Measurements from ENCODE around the gene OBSCN.

Gene OBSCN

DNA sequence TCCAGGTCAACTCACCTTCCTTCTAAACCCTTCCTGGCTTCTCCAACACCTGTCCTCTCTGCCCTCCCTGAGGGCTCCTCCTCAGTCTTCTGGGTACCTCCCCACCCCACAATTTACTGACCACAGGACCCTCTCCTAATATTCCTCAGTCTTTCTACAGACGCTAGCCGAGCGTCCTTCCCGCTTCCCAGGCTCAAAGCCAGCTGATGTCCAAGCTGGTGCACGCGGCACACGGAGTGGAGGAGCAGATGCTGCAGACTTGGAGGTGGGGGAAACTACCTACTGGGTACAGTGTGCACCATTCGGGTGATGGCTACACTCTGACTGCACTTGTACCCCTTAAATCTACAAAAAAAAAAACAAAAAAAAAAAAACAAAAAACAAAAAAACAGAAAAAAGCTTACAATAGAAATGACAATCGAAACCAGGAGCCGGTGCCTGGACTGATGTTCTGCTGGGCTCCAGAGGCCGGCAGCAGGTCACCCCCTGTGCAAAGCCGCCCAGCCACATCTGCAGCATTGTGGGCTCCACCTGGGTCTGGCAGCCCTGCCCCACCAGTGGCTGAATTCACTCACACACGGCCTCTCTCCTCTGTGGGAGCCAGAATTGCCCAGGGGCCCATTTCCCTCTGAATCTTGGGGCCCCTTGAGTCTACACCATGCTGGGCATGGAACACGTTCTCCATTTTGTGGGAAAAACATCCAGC lies 191.8 kb downstream of the OBSCN start:
- no peak for DNase-seq (ENCODE audit: low read depth in 2 of 2)

DNA sequence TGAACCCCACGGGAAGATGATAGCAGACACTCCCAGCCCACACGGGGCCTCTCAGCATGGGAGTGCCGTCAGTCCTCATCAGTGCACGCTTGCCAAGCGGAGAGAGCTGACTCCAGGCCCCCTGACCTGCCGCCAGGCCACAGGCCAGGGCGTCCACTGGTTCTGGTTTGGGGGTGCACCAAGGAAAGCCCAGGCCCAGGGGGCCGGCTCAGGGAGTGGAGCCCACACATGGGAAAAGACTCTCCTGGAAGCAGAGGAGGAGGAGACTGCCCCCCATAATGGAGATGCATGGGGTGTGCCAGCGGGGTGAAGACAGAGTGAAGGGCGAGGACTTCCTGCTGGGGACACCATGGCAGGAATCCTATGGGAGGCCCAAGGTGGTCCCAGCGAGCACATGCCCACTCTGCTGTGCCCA lies 192.4 kb downstream of the OBSCN start:
- no peak for DNase-seq (ENCODE audit: low read depth in 2 of 2)

DNA sequence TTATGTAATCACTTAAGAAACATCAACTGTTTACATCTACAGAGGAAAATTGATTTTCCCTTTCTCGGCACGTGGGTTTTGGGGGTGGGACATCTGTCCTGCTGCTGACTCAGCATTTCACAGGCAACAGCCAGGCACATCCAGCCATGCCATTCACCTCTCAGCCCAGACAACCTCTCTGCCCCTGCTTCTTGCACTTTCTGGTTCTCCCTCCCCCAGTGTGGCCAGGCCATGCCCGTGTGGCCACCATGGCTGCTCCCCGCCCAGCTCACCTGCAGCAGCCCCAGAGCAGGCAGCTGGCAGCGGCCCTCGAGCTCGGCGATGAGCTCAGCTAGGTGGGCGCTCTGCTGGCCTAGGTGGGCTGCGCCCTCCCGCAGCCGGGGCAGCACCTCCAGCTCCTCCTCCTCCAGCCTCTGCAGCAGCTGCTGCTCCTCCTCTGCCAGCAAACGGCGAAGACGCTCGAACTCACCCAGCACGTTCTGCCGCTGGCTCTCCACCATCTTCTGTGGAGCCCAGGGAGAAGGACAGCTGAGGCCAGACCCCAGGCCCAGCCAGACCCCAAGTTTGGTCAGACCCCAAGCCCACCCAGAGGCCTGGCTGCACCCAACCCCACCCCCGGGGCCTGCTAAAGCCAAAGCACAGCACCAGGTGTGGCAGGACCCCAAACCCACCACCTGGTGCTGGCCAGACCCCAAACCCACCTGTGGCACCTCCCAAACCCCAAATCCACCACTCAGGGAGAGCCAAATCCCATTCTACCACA lies 193.0 kb downstream of the OBSCN start:
- no peak for DNase-seq (ENCODE audit: low read depth in 2 of 2)

DNA sequence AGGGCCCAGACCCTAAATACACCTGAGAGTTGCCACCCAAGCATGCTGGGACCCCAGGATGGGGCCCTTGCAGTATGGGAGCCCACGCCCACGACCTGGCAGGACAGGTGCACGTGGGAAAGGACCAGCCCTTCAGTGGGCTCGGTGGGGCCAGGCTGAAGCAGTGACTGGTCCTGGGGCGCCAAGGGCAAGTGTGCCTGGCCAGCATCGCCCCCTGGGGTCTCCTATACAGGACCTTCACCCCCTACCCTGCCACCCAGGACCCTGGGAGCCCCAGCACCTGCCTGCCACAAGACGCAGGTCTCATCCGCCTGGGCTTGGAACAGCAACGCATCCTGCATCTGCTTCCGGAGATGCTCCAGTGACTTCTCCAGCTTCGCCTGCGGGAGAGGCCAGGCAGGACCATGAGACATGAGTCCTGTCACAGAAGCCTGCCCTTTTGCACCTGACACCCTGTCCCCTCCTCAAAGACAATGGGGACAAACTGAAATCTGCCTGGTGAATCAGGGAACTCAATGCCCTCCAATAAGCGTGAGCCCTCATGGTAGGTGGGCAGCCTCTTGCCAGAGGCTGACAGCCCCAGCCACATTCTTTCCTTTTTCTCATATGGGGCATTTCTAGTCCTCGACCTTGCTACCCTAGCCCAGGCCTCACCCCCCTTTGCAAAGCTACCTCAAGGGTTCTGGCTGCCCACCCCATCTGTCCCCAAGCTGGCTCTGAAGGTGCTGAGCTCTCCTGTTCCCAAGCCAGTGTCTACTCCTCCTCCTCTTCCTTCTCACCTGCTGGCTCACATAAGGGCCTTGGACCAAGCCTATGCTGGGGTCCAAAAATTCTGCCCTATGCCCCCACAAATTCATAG lies 194.2 kb downstream of the OBSCN start:
- no peak for DNase-seq (ENCODE audit: low read depth in 2 of 2)

DNA sequence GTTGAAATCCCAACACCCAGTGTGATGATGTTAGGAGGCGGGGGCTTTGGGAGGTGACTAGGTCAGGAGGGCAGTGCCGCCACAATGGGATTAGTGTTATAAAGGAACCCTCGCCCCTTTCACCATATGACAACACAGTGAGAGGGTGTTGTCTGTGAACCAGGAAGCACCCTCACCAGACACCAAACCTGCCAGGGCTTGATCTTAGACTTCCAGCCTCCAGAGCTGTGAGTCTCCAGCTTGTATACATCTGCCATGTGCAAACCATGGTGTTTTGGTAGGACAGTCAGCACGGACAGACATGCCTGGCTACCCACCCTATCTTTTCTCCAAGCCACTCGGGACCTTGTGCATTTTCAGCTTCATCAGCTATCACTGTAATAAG lies 194.8 kb downstream of the OBSCN start:
- DNase-seq (ENCODE audit: low read depth in 2 of 2): no peak

DNA sequence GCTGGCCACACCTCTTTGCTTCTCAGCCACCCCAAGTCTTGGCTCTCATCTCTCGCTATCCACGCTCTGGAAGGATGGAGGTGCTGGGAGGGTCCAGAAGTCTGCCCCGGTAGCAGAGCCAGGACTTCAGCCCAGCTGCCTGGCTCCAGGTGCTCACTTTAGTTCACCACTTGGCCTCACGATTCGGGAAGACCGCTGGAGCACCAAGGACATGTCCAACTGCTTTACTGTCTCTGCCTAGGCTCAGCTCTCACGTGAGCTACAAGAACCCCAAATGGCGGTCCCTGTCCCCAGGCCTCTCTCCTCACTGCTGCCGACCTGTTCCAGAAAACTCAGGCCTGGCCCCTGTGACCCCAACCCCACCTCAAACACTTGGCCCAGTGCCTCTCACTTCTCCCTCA lies 195.4 kb downstream of the OBSCN start:
- no peak for DNase-seq (ENCODE audit: low read depth in 2 of 2)

DNA sequence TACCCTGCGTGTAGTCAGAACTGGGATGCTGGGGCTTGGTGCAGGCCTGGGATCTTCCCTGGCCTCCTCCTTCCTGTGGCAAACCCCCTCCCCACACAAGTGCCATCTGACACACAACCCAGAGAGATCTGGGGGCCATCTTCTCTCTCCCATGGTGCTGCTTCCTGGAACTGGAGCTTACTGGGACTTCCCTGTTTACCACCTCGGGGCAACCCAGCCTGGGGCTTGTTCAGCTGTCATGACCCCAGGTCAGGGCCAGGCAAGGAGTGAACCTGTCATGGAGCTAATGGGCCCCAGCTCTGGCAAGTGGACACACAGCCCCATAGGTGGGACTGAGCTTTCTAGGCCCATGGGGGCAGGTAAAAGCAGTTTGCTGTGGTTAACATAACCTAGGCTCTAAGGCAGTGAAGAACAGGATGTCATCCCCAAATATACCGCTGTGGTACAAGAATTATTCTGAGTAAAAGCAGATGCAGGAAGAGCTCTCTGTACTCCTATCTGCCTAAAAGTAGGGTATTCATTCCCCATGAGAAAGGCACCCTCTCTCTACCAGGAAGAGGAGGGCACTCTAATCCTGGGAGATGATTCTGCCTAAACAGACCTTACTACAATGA lies 196.4 kb downstream of the OBSCN start:
- no peak for DNase-seq (ENCODE audit: low read depth in 2 of 2)

DNA sequence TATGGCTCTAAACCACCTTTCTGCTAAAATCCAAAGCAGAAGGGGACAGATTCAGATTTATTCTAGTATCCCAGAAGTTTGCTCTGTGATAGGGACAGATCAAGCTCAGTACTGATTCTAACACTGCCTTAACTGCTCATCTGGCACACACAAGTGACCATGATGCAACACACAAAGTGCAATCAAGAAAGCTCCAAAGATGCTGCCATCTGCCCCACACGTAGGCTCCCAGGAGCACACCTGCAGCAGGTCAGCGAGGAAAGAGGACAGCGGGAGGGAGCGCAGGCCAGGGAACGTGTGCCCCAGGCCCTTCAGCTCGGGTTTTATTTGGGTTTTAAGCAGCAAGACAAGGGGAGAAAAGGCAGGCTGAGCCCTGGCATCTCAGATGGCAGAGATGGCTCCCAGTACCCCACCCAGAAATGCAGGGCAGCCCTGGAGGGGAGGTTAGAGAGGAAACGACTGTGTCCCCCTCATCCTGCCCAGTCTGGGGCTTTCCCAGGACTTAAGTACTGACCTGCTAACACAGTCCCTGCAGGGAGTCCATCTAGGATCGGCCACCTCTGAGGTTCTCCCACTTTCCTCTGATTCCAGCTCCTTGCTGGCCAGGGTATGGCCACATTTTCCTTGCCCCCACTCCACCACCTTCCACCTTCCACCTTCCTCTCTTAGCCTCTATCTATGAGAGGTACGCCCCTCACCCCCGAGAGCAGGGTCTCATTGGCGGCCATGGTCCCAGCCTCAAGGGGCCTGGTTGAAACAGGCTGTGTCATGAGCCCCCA lies 197.5 kb downstream of the OBSCN start:
- DNase-seq (ENCODE audit: low read depth in 2 of 2): no peak

DNA sequence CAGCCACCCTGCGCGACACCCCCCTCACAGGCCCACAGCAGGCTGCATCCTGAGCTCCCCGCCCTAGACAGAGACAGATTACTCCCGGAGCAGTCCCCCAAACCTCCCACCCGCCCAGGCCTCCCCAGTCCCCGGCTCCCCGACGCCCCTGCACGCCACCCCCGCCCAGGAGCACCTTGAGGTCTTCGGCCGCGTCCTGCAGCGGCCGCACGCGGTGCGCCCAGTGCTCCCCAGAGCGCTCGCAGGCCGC lies 198.1 kb downstream of the OBSCN start:
- DNase-seq (ENCODE audit: low read depth in 2 of 2): no peak

DNA sequence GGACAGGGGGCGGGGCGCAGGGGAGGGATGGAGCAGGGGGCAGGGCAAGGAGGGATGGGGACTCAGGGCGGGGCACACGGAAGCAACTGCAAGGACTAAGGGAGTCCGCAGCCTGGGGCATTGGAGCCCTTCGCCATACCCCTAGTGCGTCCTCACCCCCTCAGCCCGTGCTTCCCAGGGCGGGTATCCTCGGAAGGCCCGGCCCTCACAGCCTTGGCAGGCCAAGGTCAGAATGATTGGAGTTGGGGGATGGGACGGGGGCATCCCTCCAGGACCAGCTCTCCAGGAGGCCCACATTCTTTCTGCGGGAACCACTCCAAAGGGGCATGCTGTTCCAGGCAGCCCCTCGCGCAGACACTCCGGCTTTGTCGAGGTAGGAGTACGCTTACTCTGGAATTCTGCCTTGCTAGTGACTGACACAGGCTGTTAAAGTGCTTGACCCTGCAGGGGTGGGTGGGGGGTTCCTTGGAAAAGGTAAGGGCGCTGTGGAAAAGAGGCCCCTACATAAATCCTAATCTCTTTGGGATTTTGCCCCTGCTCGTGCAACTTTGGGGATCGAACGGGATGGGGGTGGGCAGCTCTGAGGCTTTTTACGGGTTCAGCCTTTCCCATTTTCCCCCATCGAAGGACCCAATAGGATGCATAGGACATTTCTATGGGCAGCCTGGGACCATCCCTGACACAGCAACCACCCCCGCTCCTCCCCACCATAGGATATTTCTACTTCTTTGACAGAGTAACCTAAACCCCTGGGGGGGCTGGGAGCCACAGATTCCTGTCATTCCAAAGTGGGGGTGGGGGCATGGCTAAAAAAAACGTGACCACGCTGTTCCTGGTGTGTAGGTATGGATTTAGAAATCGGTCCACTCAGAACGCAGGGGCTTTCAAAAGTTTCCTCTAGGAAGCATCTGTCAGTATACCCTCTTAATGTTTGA lies 199.5 kb downstream of the OBSCN start:
- no peak for DNase-seq (ENCODE audit: low read depth in 2 of 2)

DNA sequence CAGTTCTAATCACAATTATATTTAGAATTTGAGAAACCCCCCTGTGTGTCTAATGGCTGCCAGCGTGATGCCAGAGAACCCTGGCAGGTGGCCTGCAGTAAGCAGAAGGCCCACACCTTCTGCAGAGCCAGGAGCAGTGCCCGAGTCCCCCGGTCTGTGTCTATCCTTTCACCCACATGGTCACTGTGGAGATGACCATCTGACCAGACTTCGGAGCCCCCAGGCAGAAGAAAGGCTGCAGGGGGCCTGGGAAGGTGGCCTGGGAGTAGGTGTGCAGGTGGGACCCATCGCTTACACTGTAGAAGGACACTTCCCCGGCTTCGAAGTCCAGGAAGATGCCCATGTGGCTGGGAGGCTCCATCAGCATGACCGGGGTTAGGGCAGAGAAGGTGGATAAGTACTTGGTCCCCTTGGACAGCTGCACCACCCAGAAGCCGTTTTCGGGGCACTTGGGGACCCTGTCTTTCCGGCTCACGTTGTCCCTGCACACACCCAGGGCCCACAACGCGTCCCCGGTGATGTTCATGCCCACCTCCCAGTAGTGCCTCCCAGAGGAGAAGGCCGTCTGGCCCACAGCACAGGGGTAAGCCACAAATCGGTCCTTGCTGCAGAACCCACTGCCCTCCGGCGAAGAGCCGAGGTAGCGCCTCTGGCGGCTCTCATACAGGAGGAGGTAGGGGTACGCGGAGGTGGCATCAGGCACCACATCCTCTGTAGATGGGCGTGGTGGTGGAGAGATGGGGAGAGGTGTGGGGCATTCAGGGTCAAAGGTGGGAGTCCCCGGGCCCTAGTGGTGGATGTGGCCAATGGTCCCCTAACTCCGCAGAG lies 200.4 kb downstream of the OBSCN start:
- no peak for DNase-seq (ENCODE audit: low read depth in 2 of 2)

DNA sequence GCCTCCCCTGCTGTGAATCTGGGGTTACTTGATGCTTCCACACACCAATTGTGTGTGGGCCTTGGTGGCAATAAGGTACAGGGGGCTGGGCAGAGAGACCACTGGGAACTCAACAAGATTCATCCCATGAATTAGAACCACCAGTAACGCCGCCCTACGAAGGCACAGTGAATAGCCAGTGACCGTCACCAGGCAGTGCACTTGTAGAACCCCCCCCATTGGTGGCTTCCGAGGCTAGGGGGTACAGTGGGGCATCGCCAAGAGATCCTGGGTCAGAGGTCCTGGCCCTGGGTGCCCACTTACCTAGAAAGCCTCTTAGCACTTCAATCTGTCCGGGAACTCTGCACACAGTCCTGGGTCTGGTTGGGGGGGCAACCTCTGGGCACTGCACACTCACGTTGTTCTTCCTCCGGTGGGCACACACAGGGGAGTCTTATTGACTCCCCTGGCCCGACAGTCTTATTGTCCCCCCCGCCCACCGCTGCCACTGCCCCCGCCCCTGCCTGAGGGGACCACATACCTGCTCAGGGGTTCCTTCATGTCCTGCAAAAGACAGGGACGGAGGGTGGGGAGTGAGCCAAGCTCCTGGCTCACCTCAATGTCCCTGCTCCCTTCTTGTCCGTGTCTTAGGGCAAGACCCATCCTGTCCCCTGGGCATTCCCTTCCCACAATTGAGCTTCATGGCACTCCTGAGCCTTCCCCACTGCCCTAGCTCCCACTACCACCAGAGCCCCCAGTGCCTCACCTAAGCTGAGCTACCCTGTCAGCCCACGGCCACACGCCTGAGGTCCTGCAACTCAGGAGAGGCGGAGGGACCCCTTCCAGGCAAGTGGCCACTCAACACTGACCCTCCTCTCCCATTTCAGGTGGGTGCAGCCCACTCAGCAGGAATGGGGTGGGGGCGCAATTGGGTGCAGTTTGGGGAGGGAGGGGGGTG lies 201.3 kb downstream of the OBSCN start:
- no peak for DNase-seq (ENCODE audit: low read depth in 2 of 2)

DNA sequence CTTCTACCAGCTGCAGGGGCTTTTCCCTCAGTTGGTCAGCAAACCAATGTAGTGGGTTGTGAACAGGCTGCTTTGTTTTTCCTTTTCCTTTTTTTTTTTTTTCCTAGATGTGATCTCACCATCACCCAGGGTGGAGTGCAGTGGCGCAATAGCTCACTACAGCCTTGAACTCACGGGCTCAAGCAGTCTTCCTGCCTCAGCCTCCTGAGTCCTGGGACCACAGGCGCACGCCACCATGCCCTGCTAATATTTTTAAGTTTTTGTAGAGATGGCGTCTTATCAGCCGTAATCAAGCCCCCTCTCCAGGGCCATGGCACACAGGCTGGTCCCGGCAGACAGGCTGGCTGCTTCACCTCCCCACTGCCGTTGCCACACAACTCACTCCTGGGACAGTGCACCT lies 202.2 kb downstream of the OBSCN start:
- DNase-seq (ENCODE audit: low read depth in 2 of 2): no peak

DNA sequence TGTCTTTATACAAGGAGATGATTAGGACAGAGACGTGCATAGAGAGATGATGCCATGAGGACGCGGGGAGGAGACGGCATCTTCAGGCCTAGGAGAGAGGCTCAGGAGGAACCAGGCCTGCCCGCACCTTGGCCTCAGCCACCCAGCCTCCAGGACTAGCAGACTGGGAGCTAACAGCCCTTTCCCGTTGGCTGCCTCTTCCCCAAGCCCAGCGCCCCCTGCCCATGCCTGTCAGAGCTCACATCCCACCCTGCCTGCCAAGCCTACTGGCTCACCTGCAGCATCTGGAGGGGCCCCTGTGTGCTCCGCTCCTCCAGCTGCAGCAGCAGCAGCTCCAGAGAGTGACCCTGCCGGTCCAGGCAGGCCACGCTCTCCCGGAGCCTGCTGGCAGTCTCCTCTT lies 202.8 kb downstream of the OBSCN start:
- no peak for DNase-seq (ENCODE audit: low read depth in 2 of 2)

DNA sequence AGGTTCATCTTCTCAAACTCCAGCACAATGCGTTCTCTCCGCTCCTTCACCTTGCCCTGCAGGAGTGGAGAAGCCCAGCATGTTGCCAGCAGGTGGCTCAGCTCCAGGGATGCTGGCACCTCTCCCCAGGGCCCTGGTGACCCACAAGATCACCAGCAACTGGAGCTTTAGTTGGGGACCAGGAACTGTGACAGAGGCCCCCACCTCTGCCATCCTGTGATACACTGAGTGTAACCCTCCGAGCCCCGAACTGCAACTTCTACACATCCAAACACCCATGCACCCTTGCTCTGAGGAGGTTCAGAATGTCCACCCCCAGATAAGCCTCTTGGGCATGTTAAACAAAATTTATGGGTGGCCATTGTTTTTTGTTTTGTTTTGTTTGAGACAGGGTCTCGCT lies 203.3 kb downstream of the OBSCN start:
- DNase-seq (ENCODE audit: low read depth in 2 of 2): no peak

DNA sequence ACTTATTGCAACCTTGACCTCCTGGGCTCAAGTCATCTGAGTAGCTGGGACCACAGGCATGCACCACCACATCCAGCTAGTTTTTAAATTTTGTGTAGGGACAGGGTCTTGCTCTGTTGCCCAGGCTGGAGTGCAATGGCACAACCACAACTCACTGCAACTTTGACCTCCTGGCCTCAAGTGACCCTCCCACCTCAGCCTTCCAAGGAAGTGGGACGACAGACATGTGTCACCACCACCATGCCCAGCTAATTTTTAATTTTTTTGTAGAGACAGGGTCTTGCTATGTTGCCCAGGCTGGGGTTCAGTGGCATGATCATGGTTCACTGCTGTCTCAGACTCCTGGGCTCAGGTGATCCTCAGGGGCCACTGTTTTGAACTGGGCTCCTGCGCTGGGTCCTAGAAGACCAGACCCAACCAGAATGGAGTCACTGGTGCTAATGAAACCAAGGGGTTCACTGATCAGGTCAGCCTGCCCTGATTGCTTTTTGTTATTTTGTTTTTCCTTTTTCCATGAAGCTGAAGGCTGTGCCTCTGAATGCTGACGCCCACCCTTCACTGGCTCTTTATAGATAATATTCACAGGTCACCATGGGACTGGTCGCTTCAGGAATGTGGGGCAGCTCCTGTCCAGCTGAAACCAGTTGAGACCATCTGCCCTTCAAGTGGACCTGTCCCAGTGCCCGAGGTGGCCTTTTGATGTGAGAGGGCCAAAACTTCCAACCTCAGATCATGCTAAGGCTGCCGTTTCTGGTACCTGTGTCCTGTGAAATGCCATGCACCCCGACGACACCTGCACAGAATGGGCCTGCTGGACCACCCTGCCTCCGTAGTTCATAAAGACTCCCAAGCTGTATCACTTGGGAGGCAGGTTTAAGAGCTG lies 203.9 kb downstream of the OBSCN start:
- no peak for DNase-seq (ENCODE audit: low read depth in 2 of 2)

DNA sequence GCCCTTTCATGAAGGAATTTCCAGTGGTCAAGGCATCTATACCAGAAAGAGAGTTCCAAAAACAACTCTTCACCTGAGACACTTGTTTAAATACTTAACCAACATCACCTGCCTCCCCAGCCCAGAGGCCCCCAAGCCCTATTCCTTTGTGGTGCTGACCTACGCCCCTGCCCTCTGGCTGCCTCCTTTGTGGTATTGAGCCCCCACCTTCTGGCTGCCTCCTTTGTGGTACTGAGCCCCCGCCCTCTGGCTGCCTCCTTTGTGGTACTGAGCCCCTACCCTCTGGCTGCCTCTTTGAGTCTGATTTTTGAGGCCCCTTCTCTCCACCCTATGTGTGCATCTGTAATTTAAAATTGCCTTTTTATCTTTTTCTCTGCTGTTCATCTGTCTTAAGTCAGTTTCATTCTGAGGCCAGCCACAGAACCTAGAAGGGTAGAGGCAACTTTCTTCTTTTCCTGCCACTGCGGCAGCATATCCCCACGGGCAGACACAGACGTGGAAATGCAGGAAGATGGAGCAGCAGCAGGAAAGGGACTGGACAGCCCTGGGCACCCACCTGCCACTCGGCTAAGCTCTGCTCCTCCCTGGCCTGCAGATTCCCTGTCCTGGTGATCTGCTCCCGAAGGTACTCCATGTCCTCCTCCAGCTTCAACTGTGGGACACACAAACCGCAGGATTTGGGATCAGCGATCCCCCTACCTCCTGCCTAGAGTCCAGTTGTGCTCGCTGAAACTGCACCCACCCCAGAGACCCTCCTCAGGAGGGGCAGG lies 205.6 kb downstream of the OBSCN start:
- DNase-seq (ENCODE audit: low read depth in 2 of 2): no peak

Data from activated CD8-positive, alpha-beta memory T cell treated with anti-CD3 and anti-CD28 coated beads for 4 hours (primary cell).